ACHN (cell line): Measurements from ENCODE around the gene MUL1.
A peak's percentile ranks its signal among the peaks of the same experiment; 100 is the strongest.

Experiments used
- DNase-seq: peaks from one replicate; pipeline ENCODE4 v3.0.0-alpha.2; 2015
- in situ Hi-C: cut with HindIII; loops from 2 replicates; pipeline ENCODE4 v1.10.0; 2017; ENCODE audit warnings: low sequenced_read_pairs, low pct_ligation_motif_present, low pct_unique_long_range_greater_than_20kb

Gene MUL1

DNA sequence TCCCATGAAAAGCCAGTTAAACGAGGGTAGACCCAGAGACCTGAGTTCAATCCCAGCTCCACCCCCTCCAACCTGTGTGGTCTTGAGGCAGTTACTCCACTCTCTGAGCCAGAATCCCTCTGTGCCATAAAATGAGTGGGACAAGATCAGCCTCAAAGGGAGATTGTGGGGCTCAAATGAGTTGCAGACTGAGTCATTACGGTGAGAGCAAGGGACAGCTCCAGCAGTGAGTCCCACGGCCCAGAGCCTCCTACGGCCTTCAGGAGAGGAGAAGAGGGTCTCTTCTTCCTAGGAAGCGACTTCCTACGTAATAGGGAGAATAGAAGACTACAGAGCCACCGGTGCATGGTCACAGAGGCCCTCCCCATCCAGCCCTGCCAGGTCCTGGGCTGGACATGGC, 15.2 kb downstream of the MUL1 start:
- DNase-seq = no peak
- in situ Hi-C loops = no loop called here

DNA sequence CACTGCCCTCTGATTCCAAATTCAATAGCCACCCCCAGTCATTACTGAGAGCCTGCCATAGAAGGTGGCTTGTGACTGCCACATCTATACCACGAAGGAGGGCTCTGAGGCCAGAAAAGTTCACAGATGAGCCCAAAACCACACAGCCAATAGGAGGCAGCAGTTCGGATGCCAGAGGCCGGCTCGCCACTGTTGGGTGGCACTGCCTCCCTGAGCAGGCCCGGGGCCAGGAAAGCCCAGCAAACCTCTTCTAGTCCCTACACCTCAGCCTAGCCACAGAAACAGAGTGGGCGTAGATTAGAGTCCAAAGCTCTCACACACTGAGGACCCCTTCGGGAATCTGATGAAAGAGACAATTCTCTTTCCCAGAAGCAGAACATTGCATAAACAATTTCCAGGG, 16.1 kb downstream of the MUL1 start:
- in situ Hi-C loops = no loop called here
- DNase-seq = no peak

DNA sequence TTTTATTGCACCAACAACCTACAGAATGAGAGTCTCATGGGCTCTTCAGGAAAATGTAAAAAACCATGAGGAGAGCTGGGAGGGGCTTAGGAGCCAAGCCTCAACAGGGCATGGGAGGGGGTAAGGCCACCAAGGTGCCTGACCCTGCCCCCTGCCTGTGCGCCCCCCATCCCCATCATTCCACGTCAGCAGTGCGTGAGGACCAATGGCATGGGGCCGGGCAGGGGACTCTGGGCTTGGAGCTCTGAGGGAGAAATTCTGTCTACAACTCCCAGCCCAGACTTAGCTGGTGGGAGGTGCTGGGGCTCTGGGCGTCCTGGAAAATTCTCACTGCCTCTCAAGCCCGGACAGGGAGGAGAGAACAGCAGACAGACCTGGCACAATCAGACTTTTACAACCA, 16.8 kb downstream of the MUL1 start:
- no peak for DNase-seq
- in situ Hi-C loops = no loop called here

DNA sequence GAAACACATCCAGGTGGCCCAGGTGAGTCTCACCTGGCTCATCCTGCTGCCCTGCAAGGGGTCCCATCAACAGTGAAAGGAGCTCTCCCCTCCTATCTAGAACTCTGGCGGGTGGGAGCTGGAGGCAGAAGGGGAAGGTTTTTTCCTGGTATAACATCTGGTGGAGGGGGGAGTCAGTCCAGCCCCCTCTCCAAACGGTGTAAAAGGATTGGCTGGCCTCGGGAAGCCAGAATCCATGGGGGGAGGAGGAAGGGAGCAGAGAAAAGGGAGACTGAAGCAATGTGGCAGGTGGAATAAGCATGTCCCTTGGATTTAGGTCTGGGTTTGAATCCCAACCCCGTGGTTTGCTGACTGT, 20.7 kb downstream of the MUL1 start:
- in situ Hi-C loops = no loop called here
- DNase-seq = no peak

DNA sequence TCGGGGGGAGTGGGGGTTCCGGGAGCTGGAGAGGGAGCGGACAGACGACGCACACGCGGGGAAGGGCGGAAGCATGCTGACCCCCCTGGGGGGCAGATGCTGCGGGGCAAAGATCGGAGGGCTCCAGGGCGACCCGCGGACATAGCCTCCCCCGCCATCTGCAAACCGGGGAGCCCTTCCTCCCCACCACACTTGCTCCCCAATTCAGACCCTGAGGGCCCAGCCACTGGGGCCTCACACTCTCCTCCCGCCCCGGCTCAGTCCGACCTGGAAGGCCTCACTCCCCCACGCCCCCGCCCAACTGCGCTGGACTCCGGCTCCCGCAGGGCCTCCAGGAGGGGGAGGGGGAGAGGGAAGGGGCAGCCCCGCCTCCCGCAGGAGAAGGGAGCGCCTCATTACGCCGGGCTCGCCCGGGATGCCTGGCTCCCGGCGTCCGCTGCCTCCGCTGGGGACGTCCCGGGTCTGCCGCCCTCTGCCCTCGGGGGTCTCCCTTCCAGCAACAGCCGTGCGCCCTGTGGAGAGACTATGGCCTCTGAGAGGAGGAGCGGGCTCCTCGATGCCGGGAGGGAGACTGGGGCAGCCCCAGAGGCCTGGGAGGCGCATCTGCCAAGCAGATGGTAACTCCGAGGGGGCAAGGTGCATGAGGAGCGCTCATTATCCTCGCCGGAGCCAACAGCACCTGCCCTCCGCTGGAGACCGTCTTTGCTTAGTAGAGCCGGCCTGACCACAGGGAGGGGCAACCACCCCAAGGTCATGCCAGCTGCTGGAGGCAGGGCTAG, 21.3 kb downstream of the MUL1 start:
- in situ Hi-C loops = no loop called here

DNA sequence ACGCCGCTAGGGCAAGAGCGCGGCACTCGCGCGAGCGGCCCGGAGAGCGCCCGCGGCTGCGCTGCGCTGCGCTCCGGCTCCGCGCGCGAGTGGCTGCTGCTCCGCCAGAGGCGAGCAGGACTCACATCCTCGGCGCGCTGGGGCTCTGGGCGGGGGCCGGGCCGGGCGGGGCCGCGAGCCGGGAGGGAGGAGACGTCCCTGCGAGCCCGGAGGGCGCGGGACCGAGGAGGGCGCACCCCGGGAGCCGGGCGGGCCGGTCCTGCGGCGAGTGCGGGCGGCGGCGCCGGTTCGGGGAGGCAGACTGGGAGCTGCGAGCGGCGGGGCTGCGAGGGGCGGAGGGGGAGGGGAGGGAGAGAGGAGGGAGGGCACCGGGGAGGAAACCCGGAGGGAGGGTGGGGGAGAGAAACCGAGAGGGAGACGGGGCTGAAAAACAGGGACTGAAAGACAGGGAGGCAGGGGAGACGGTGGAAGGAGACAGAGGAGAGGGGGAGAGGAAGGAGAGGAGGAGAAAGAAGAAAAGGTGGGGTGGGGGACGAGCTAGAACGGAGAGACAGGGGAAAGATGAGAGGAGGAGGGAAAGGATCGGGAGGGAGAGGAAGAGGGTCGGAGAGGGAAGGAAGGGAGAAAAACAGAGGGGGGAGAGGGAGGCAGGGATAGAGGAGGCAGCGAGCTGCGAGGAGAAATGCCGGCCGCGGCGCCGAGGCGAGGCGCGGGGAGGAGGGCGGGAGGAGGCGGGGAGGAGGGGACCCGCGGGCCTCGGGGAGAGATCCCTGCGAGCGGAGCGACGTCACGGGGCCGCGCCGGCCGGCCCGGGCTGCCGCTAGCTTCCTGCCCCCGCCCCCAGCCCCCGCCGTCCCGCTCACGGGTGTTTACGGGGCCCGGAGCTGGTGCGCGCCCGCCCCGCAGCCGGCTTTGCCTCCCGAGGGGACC, 22.2 kb downstream of the MUL1 start, which contains the start of gene CAMK2N1:
CAMK2N1 (minus strand) TSS at position 684 of the 930 bp plus-strand sequence. CDS start 831 bp downstream, outside the sequence.
- peak; percentile 67 for DNase-seq
- in situ Hi-C loops = no loop called here

More for the DNA sequence above, 21.3 kb downstream of the MUL1 start:
- DNase-seq = peak; percentile 68

DNA sequence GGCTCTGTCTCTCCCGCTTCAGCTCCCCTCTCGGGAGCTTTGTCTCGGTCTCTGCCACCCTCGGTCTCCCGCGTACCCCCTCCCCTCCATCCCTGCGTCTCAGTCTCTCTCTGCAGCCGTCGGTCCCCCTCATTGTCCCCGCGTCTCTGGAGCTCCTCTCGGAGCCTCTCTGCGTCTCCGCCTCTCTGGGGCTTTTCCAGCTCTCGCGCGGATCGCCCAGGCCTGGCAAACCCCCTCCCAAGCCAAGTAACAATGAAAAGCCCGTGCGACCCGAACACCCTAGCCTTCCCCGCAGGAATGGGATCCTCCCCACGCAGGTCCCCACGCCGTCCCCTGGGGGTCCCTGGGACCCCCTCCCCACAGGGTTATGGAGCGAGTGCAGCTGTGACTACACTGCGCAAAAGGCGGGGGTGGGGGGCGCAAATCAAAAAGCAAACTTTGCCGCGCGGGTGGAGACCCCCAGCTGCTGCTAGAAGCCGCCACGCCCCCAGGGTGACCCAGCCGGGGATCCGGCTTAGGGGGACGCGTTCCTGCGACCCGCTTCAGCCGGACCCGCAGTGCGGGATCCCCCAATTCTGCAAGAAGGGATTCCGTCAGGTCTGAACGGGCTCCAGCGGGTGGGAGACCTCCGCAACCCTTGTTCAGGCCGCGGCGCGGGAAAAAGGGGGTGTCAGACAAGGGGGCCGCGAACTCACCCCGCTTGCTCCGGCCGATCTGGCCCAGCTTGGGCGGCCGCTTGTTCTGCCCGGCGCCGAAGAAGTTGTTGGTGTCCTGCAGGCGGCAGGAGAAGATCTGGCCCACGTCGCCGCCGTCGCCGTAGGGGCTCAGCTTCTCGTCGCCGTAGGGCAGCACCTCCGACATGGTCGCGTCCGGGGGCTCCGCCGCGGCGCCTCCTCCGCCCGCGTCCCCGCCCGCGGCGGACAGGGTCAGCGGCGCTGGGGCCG, 23.2 kb downstream of the MUL1 start:
- no peak for DNase-seq
- in situ Hi-C loops = no loop called here

DNA sequence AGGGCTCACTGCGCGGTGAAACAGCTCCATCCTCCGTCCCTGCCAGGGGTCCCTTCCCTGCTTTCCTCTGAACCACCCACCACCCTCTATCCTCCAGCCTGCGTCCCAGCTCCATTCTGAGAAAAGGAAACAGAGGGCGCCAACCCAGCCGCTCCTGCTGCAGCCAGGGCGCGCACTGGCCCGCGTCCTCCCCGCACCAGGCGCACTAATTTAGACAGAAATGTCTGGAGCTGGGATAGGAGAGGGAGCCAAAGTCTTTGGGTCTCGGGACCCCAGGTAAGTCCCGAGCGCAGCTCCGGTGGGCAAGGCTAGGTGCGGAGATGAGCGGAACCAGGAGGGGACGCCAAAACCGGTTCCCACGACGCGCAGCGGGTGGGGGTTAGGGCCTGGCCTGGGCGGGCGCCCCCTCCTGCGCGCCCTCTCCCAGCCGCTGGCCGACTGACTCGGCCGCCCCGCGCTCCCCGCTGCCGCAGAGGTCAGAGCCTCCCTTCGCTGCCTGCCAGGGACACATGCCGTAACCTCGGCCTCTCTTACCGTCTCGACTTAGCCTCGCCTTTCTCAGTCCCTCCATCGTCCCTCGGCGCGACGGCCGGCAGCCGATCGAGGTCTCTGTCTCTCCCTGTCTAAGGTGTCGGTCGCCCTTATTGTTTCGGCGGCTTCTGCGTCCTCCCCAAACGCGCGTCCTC, 24.0 kb downstream of the MUL1 start:
- peak; percentile 32 for DNase-seq
- in situ Hi-C loops = no loop called here

DNA sequence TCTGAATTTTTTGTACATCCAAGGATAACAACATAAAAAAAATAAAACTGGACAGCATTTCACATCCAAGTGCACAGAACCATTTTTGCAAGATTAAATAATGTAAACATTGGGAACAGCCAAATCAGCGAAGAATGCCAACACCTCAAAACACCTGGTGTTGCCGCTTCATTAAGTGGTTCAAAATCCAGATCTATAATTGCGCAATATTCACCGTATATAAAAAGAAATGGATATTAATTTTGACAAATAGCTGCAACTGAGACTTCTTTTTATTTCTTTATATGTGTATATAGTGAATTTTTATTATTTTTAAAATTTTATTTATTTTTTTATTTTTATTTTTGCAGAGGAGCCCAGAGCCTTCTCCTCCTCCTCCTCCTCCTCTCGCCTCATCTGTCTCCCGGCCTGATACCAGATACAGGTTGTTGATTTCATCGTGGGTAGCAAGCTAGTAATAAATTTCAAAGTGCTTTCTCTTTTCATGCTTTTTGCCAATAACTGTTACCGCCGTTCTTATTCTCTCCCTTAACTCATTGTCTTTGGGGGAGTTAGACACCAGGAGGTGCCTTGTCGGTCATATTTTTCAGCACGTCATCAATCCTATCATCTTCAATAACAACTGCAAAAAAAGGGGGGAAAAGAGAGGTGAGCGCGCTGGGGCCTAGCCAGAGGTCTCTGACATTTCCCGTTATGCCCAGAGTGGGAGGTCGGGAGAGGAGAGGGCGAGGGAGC, 24.7 kb downstream of the MUL1 start:
- in situ Hi-C loops = no loop called here
- DNase-seq = no peak

DNA sequence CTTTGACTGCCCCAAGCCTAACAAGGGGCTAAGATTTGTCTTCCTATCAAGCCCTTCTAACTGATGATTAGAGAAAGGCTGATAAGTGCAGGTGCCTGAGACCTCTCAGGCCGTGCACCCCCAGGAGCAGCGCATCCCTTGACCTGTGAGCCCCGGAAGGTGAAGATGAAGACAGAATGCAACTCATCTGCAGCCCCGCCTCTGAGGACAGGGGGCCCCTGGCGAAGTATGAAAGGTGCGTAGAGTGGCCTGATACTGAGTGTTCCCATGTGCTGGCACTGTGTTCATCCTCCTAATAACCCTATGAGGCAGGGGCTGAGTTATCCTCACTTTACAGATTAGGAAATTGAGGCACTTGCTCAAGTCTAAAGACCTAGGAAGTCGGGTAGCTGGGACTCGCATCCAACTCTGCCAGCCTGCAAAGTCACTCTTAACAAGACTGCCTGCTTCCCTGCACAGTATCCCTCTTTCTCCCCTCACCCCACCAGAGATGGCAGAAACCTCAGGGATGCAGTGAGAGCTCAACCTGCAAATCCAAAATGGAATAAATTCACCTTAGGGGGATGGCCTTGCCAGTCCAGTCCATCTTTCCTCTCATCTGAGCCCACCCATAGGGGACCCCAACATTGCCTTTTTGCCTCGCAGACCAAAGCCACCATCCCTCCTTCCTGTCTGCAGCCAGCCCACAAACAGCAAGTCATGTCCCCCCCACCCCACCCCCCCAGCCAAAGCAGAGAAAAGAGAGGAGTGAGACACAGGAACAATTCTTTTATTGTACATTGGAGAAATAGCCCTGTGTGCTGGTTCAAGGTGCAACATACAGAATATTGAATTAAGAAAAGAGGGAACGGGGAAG, 26.1 kb downstream of the MUL1 start:
- no peak for DNase-seq
- in situ Hi-C loops = no loop called here

DNA sequence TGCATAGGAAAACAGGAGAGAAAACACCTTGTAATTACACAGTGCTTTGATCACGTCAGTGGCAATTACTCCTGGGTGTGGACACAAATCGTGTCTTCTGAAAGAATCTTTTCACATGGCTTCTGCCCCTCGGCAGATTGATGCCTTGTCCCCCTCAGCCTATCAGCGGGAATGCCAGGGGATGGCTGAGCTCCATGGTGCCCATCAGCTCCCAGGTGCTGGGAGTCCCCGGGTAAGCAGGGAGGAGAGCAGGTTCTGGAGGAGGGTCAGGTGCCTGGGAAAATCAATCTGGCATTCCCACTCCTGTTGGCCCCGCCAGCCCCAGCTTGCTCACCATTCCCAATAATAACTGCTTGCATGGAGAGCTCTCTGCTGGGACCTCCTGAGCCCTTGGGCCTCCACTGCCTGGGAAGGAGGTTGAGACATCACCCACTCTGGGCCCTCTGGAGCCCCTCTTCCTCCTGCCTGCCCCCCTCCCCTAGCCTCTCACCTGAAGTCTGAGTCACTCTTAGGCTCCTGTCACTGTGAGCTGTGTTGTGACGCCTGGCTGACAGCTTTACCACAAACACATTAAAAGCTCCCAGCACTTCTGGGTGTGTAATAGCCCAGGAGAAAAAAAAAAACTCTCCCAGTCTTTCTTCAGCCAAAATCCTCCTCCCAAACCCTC, 26.9 kb downstream of the MUL1 start:
- DNase-seq = no peak
- in situ Hi-C loops = no loop called here

DNA sequence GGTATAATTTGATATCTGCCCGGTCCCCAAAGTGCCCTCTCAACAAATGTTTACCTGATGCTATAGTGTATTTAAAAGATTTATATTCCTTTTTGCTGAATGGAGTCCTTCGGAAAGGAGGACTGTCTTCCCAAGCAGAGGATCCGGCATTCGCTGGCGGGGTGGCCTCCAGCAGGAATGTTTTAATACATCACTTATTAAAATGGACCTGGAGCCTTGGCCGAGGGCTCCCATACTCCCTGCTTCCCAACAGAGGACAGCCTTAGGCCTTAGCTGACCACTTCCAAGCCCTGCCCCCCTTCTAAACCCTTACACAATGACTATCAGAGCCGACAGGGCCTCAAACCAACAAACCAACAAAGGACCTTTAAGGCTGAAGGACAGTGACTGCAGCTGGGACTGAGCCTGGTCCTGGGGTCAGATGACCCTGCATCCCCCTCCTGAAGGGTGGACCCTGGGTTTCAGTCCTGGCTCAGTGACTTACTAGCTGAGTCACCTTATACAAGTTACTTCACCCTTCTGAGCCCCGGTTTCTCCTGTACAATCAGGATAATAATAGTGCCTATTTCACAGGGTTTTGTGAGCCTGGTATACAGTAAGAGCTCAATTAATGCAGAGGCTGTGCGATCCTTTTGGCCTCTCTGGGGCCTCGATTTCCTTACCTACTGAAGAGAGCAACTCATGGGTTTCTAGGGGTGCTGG, 27.6 kb downstream of the MUL1 start:
- in situ Hi-C loops = no loop called here
- DNase-seq = peak; percentile 88

DNA sequence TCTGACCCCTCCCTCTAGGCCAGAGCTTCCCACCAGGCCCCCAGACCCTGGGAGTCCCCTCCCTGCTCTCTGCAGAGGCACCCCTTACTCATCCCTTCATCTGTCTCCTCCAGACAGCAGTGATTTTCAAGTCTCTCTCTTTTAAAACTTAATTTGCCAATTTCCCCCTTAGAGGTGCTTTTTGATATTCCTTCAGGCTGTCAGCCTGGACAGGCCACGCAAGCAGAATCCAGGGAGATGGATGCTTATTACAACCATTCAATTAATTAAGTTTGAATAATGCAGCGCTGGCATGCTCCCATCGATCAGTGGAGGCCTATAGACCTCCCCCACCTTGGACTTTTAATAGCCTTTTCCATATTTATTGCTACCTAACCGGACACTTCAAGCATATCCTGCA, 28.1 kb downstream of the MUL1 start:
- no peak for DNase-seq
- in situ Hi-C loops = no loop called here

DNA sequence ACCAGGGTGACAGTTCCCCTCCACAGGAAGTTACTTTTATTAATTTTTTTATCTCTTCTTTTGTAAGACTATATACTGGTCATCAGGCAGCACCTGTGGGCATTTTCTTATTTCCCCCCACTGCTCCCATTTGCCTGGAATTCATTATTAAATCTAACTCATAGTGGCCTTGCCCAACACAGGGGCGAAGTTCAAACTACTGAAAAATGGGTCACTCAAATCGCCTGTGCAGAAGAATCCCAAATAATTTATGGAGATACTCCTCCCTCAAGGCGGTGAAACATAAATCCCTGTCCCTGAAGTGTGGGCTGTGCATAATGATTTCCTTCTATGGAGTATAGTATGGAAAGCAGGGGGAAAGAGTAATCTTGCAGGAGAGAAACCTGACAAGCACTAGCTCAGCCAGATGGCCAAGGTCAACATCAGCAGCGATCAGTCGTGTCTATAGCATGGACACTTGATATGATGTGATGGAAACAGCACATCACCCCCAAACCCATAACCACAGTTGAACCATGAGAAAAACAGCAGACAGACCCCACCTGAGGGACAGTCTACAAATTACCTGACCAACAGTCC, 29.8 kb downstream of the MUL1 start:
- in situ Hi-C loops = no loop called here

DNA sequence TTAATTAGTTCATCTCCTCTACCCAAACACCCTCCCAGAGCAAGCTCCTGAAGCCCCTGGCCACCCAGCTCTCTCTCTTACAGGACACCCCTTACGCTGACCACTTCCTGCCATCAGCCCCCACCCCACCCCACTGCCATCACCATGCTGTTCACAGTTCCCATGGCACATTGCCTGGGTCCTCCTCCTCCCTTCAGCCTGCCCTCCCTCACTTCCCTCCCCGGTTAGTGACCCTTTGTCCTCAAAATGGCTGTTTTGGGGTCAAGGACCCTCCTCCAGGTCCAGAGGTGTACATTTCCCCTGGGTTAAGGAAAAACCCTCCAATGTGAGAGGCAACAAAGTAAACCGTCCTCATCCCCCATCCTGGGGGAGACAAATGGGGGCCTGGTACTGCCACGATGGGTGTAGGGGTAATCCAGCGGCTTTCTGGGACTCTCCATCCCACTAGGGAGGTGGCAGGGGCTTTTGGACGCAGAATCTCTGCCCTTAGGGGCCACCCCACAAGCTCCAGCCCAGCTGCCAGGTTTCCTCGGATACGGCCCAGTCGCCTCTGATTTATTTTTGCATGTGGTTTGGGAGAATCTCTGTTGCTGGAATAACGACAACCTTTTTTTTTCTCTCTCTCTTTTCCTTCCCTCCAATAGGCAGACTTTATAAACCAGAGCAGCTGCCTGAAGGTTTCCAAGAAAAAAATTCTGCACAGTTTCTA, 30.4 kb downstream of the MUL1 start:
- in situ Hi-C loops = no loop called here
- DNase-seq = no peak

More for the DNA sequence above, 29.8 kb downstream of the MUL1 start:
- DNase-seq = no peak
